RWPE1 (cell line): ENCODE data around the gene M1AP.

Source experiments
- CTCF ChIA-PET: fragments of 350-600 bp; sonication (Branson Sonifier 250); formaldehyde crosslinking; extraction: SDS; loops from one replicate; lab custom pipeline; 2021; lab: Yijun Ruan, JAX
- POLR2A ChIA-PET: fragments of 400-600 bp; formaldehyde crosslinking; extraction: SDS; loops from one replicate; lab custom pipeline; 2020; ENCODE audit warnings: antibody characterized with exemption; ENCODE audit not compliant: low non-redundant PET; lab: Yijun Ruan, JAX
- DNase-seq: peaks from one replicate; pipeline ENCODE4 v3.0.0; 2012; ENCODE audit warnings: low spot score
- H3K27ac ChIP-seq: fragments of 450-650 bp; 2 replicates; pipeline ENCODE4 v1.5.1; 2017
- CTCF ChIP-seq: fragments of 450-650 bp; conservative IDR thresholded peaks from 2 replicates; pipeline ENCODE4 v1.5.1; 2017; ENCODE audit warnings: low read depth, mild to moderate bottlenecking

Gene M1AP

GRCh38 chr2:74558284-74559230 lies 89.6 kb downstream of the M1AP start:
- H3K27ac ChIP-seq: no peak overlapping the region
- POLR2A ChIA-PET: no interaction called here
- CTCF ChIA-PET: interaction anchor here (1.1 kb wide), 1 partner anchor 223 kb away, joined by 5 read pairs; no protein-coding TSS in a partner anchor
- no peak for TF ChIP-seq CTCF
- no peak for DNase-seq

- ChIA-PET POLR2A (no interaction called here), CTCF (no interaction called here)
- DNase-seq: no peak
- H3K27ac ChIP-seq: no peak overlapping the region
- no peak for TF ChIP-seq CTCF
Measured at GRCh38 chr2:74556831-74557370, 91.2 kb downstream of the M1AP start.

- CTCF ChIA-PET: no interaction called here
- TF ChIP-seq CTCF: no peak
Measured at GRCh38 chr2:74556159-74556558, 92.0 kb downstream of the M1AP start.

GRCh38 chr2:74555610-74556103 lies 92.5 kb downstream of the M1AP start:
- no peak overlapping the region for H3K27ac ChIP-seq
- ChIA-PET POLR2A (no interaction called here), CTCF (no interaction called here)
- no peak for TF ChIP-seq CTCF
- no peak for DNase-seq

More at GRCh38 chr2:74556159-74556558, 92.0 kb downstream of the M1AP start:
- POLR2A ChIA-PET: no interaction called here
- no peak for DNase-seq
- no peak overlapping the region for H3K27ac ChIP-seq

GRCh38 chr2:74554820-74555531 lies 93.2 kb downstream of the M1AP start:
- no peak for DNase-seq
- POLR2A ChIA-PET: no interaction called here

More at GRCh38 chr2:74554820-74555531, 93.2 kb downstream of the M1AP start:
- peak overlapping the region; percentile 58 for H3K27ac ChIP-seq
- CTCF ChIA-PET: no interaction called here
- TF ChIP-seq CTCF: no peak
